DOHH2 (cell line): Measurements from ENCODE around the gene KREMEN1.

ENCODE experiments used
- H3F3A ChIP-seq: fragments of 200-600 bp; sonication (generic), shearing (Covaris generic); 2 replicates; pipeline ENCODE4 v1.6.0; 2016; ENCODE audit warnings: antibody characterized with exemption, mild to moderate bottlenecking; ENCODE audit not compliant: control insufficient read depth, insufficient read depth
- H3K27ac ChIP-seq: fragments of 200-600 bp; sonication (generic); 2 replicates; pipeline ENCODE4 v1.5.1; 2014; ENCODE audit warnings: low read depth, mild to moderate bottlenecking, low read length, moderate library complexity
- H3K27me3 ChIP-seq: fragments of 200-600 bp; sonication (generic); 2 replicates; pipeline ENCODE4 v1.6.1; 2014; ENCODE audit warnings: mild to moderate bottlenecking, low read length, mixed read lengths; ENCODE audit not compliant: control insufficient read depth
- H3K36me3 ChIP-seq: fragments of 200-600 bp; sonication (generic); 2 replicates; pipeline ENCODE4 v1.6.1; 2014; ENCODE audit warnings: mild to moderate bottlenecking, low read length, moderate library complexity, mixed read lengths; ENCODE audit not compliant: control insufficient read depth
- H3K4me1 ChIP-seq: fragments of 200-600 bp; sonication (generic); 2 replicates; pipeline ENCODE4 v1.6.1; 2014; ENCODE audit warnings: mild to moderate bottlenecking, low read length, mixed read lengths; ENCODE audit not compliant: control insufficient read depth
- H3K4me2 ChIP-seq: fragments of 200-600 bp; sonication (generic); 2 replicates; pipeline ENCODE4 v1.6.0; 2014; ENCODE audit warnings: mild to moderate bottlenecking, low read length, moderate library complexity
- H3K4me3 ChIP-seq: fragments of 200-600 bp; sonication (generic); 2 replicates; pipeline ENCODE4 v1.5.1; 2014; ENCODE audit warnings: mild to moderate bottlenecking, low read length, mixed read lengths
- H3K79me2 ChIP-seq: fragments of 200-600 bp; sonication (generic); 2 replicates; pipeline ENCODE4 v1.6.1; 2014; ENCODE audit warnings: mild to moderate bottlenecking, low read length, mixed read lengths; ENCODE audit not compliant: control insufficient read depth
- H3K9me2 ChIP-seq: fragments of 200-600 bp; sonication (generic); replicated peaks from 2 replicates; pipeline ENCODE4 v1.6.1; 2014; ENCODE audit warnings: mild to moderate bottlenecking, low read length, mixed read lengths; ENCODE audit not compliant: control insufficient read depth
- H3K9me3 ChIP-seq: fragments of 200-600 bp; sonication (generic); 2 replicates; pipeline ENCODE4 v1.6.1; 2014; ENCODE audit warnings: antibody characterized with exemption, low read length, mixed read lengths; ENCODE audit not compliant: control insufficient read depth, insufficient read depth
- H4K20me1 ChIP-seq: fragments of 200-600 bp; sonication (generic); 2 replicates; pipeline ENCODE4 v1.6.0; 2014; ENCODE audit warnings: low read depth, mild to moderate bottlenecking, antibody characterized with exemption, low read length, moderate library complexity; ENCODE audit not compliant: control insufficient read depth, insufficient read depth
- CTCF ChIP-seq: fragments of 200-600 bp; sonication (generic); IDR thresholded peaks from one replicate; pipeline ENCODE4 v1.5.1; 2014; ENCODE audit warnings: antibody characterized with exemption, mild to moderate bottlenecking, low read depth, low read length; ENCODE audit not compliant: poor library complexity, severe bottlenecking
- EZH2phosphoT487 ChIP-seq: fragments of 200-600 bp; sonication (generic); IDR thresholded peaks from 2 replicates; pipeline ENCODE4 v1.6.1; 2017; ENCODE audit warnings: borderline replicate concordance, mild to moderate bottlenecking, antibody characterized with exemption, low read length, moderate library complexity, mixed read lengths

Gene KREMEN1

GRCh38 chr22:29079218-29079901, 6.5 kb downstream of the KREMEN1 start:
- TF ChIP-seq CTCF: no peak
- no peak for TF ChIP-seq EZH2phosphoT487
- Histone ChIP-seq H3F3A (no peaks in the 10 kb centered on the region), H3K36me3 (no peaks in the 10 kb centered on the region), H3K27ac (no peak overlapping the region), H3K27me3 (peaks cover 6% of the 10 kb centered on the region), H4K20me1 (no peaks in the 10 kb centered on the region), H3K79me2 (no peaks in the 10 kb centered on the region), H3K9me3 (no peaks in the 10 kb centered on the region), H3K9me2 (no peaks in the 10 kb centered on the region), H3K4me1 (peaks cover 18% of the 10 kb centered on the region), H3K4me2 (no peak overlapping the region), H3K4me3 (no peak overlapping the region)

GRCh38 chr22:29080106-29080975, 7.5 kb downstream of the KREMEN1 start:
- H3K9me3 ChIP-seq: no peaks in the 10 kb centered on the region
- H3K36me3 ChIP-seq: no peaks in the 10 kb centered on the region
- peaks cover 6% of the 10 kb centered on the region for H3K27me3 ChIP-seq
- H4K20me1 ChIP-seq: no peaks in the 10 kb centered on the region
- no peaks in the 10 kb centered on the region for H3K79me2 ChIP-seq
- H3K4me2 ChIP-seq: no peak overlapping the region
- TF ChIP-seq CTCF (no peak), EZH2phosphoT487 (no peak)
- H3F3A ChIP-seq: no peaks in the 10 kb centered on the region
- no peak overlapping the region for H3K4me3 ChIP-seq
- no peak overlapping the region for H3K27ac ChIP-seq
- H3K4me1 ChIP-seq: peaks cover 18% of the 10 kb centered on the region
- no peaks in the 10 kb centered on the region for H3K9me2 ChIP-seq

GRCh38 chr22:29081517-29082236, 8.8 kb downstream of the KREMEN1 start:
- Histone ChIP-seq H3K9me2 (no peaks in the 10 kb centered on the region), H4K20me1 (no peaks in the 10 kb centered on the region), H3K4me2 (no peak overlapping the region), H3K4me3 (no peak overlapping the region), H3K27ac (no peak overlapping the region), H3K27me3 (no peaks in the 10 kb centered on the region), H3K79me2 (no peaks in the 10 kb centered on the region), H3F3A (no peaks in the 10 kb centered on the region), H3K9me3 (no peaks in the 10 kb centered on the region), H3K36me3 (no peaks in the 10 kb centered on the region), H3K4me1 (peaks cover 18% of the 10 kb centered on the region)
- no peak for TF ChIP-seq EZH2phosphoT487
- no peak for TF ChIP-seq CTCF
